Measurements from ENCODE around the gene GFRA1.

The GFRA1 gene

DNA sequence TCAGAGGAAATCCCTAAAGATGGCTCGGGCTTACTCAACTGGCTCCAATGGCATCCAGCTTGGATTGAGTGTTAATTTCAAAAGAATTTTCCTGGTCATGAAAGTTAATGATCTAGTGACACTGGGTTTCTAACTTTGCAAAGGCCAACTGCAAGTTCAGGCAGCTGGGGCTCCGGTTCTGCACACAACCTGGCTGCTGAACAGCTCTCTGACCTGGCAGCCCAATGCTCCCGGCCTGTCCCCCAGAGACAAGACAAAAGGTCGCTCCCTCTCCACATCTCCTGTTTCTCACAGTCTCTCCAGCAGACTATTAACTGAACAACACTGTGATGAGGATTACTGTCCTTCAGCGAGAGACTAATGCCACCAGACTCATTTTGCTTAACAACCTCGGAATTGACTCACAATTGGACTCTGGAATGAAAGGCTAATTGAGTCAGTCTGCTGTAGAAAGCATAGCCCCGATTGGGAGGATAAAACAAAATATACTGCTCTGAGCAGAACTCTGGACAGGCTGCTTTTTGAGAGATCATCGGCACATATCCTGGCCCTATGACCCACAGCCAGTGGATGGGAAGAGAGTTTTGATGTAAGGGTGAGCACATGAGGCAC lies 174.5 kb downstream of the GFRA1 start:
- DNase-seq, result no peak

DNA sequence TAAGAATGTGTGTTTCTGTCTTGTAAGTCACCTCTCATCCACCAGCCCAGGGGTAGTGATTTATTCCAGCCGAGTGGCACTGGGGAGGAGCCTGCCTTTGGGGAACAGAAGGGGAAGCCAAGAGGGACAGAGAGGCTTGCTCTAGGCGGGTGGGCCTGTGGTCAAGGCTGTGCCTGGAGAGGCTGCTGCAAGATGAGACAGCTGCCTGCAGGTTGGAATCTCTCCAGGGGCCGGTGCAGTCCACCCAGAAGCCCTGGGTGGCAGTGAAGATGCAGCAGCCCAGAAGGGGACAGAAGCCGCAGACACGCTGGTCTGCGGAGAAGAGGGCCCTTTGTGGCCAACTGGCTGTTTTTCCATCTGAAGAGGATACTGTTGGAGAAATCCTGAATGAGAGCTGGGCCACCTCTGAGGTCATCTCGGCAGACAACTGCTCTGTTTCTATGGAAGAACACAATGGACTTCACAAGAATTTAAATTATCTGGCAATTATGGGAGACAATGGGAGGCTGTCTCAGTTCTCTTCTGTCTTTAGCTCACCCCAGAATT lies 175.7 kb downstream of the GFRA1 start:
- DNase-seq, result no peak

DNA sequence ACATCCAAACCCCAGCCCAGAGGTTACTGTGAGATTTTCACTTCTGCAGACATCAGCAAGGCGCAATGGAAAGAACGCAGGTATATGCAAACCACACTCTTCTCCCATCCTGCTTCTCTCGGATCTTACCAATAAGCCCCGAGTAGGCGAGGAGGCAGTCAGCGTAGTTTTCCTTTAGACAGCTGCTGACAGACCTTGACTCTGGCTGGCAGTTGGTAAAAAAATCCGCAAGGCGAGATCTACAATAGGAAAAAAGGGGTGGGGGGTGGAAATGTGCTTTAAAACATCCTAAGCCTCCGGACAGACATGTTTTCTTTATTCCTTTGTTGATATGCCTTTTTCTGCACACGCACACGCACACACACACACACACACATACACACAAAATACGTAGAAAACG lies 176.5 kb downstream of the GFRA1 start:
- no peak for DNase-seq

DNA sequence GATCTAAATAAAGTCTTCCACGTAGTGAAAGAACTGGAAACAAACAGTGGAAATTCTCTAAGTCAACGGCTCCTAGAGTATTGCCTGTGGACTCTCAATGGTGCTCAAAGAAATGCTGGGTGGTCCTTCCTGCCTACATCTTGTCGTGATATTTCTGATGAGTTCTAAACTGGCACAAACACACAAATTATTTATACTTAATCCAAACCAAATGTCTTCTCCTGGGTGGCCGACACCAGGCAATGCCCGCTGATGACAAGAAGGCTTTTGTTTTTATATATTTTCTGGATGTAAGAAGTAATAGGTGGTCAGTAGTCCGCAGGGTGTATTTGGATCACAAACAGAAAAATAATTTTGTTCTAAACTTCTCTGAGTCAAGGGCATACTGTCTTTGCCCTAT lies 178.7 kb downstream of the GFRA1 start:
- no peak for DNase-seq

DNA sequence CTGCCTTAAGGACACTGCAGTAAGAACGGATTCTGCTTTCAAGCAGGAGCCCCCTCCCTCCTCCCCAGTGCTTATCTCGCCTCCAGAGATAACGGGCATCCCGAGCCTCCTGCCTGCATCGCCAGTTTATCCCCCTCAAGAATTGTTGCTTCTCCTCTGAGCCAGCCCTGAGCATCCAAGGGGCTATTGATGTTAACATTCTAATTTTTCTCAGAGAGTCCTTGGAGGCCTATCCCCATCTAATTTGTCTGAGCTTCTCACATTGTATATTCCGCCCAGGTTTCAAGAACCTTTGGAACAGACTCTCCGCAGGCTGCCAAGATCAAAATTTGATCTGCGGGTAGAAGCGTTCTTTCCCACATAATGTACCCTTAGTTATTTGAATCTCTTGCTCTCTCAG lies 180.0 kb downstream of the GFRA1 start:
- no peak for DNase-seq

DNA sequence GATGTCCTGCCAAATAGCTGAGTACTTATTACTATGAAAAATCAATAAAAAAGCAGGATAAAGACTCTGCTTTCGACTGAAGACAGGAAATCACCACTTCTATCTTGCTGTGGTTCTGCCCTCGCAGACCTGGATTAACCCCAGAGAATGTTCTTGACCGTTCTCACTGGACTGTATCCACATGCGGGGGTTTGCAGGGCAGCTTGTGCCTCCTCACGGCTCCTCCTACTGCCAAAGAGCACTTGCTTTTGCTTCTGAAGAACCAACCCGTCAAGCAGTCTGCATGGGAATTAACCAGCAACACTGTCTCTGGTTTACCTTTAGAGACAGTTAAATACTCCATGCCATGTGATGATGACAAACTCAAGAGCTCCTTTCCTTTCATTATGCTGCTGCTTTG lies 184.0 kb downstream of the GFRA1 start:
- no peak for DNase-seq

DNA sequence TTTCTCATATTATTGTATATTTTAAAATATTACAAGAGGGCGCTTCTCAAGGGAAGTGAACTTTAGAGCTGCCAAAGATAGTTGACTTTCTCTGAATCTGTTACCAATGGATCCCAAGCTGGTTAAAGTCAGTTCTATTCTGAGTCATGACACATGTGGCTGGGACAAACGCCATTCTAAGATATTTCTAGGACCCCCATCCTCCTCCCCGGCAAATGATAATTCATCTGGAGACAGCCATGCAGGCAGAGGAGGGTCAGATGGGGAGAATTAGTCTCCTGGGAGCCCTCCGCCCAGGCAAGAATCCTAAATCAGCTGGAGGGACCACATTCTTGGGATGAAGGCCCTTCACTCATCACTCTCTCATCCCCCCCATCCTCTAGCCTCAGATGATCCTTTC lies 187.7 kb downstream of the GFRA1 start:
- no peak for DNase-seq

DNA sequence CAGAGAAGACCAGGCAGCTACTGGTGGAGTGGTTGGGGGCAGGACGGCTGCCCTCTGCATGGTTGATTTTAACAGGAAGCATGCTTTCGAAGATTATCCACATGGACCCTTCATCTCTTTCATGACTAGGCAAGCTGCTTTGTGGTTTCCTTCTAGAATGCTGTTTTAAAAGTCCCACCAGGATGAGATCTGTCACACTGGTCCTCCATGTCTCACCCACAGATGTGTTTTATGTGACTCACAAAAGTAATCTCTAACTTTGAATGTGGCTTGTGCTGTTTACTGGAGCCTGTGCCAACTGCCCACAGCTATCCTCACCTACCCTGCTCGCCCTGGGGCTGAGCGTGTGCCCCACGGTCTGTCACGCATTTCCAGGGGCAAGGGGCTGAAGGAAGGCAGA lies 188.8 kb downstream of the GFRA1 start:
- no peak for DNase-seq

DNA sequence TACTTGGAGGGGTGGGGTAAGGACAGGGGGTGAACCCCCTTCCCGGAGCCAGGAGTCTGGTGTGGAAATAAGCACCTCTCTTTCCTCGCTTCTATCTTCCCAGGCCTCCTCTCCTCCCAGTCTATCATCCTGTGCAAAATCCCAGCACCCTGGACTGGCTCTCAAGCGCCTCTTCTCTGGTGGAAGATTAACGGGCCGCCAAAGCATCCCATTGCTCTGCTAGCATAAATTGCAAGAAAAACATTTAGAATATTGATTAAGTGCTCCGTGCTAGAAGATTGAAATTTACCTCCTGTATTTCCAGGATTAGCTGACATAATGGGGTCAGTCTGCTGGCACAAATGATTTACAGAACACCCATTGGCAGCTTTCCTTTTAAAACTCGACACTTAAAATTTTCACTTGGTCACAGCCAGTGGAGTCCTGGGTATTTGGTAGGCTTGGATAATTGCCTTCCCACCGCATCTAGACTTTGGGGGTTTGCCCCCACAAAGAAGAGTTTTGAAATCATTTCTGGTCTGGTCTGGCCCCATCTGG lies 189.7 kb downstream of the GFRA1 start:
- no peak for DNase-seq

DNA sequence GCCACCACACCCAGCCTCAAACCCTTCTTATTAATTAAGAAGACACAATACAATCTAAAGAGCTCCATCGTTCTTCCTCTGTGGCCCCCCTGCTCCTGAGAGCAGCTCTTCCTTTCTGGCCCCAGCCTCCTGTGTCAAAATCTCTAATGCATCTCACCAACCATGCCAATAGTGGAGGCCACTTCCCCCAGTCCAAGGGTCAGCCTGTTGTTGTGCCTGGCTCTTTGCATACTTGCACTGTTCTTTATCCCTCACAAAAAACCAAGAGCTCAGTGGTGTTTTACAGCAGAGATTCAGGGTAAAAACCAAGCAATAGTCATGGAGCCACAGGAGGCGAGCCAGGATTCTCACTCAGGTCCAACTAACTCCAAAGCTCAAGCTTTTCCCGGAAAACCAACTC lies 190.2 kb downstream of the GFRA1 start:
- no peak for DNase-seq

DNA sequence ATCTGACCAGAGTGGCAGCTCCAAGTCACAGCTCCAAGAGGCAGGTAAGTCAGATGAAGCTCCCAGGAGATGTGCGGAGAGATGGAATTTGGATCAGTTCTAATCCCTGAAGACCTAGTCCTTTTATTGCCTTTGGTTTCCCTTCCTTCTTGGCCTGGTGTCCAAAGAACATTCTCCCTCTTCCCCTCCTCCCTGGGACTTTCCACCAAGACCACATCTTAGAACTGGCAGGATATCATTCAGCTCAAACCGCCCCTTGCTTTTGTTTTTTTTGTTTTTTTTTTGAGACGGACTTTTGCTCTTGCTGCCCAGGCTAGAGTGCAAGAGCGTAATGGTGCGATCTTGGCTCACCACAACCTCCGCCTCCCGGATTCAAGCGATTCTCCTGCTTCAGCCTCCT lies 190.8 kb downstream of the GFRA1 start:
- DNase-seq, result no peak

DNA sequence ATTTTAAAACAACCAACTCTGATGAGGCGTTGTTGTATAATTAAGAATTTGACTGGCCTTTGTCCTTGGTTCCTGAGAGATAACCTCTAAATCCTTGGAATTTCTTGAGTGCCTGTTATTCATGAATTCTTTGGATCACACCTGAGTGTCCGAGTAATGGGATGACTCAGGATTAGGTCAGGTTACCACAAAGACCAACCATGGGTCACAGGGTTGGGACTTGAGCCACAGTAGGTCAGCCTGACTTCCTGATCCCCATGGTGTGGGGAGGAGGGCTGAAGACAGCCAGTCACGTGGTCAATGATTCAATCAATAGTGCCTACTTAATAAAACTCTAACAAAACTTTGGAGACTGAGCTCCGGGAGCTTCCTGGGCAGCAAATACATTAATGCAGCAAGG lies 192.5 kb downstream of the GFRA1 start:
- DNase-seq, result no peak

DNA sequence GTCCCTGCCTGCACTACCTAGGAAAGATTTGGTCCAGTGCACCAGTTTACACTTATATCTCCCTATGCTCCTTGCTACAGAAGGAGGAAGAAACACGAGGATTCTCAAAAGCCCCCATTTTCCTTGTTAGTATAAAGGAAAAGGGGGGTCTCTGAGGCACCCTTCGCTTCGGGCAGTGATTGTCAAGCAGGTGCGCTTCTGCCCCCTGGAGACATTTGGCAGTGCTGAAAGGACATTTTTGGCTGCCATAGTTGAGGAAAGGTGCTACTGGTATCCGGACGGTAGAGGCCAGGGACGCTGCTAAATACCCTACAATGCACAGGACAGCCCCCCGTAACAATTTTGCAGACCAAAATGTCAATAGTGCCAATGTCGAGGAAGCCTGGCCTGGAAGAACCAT lies 193.7 kb downstream of the GFRA1 start:
- DNase-seq, result no peak

DNA sequence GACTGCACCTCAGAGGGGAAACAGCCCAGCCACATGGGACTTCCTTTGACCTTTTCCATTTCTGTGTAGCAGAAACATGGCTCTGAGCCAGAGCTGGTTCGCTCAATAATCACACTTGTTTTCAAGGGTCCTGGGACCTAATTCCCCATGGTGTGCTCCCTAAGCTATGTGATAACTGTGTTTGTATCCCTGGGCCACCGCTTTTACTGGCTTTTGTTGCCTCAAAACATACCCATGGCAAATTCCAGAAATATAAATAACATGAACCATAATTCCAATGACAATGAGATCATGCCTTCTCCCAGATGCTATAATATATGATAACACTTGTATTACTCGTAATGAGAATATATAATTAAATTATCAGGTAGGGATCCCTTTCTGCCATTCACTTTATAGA lies 196.4 kb downstream of the GFRA1 start:
- no peak for DNase-seq

DNA sequence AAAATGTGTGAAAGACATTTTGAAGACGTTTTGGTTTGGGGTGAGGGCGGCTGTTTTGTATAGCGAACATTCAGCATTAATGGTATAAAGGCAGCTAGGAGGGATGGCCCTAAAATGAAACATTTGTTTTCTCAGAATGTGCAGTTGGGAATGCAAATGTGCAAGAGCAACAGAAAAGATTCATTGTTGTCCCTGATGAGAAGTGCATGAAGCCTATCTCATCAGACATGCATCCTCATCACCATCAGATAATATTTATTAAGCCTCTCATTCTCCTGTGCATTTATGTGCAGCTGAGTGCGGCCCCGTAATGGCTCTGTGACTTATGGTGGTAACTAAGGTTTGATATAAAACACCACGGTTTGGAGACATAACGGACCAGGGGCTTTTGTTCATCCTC lies 199.5 kb downstream of the GFRA1 start:
- no peak for DNase-seq

DNA sequence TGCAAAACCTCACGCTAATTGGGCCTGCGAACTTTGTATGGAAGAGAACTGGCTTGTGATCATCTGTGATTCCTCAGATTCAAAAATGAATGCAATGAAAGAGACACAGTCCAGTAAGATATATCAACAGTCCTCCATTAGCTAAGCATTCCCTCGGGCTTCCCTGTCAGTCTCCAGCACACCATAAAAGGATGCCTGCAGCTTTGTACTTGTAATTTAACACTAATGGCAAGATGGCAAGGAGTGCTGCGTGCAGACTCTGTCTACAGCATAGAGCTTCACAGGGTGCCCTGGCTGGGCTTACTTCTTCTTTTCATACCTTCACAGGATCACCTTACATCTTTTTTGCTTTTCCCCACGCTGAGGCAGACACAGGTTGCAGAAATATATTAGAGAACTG lies 200.0 kb downstream of the GFRA1 start:
- DNase-seq, result no peak

DNA sequence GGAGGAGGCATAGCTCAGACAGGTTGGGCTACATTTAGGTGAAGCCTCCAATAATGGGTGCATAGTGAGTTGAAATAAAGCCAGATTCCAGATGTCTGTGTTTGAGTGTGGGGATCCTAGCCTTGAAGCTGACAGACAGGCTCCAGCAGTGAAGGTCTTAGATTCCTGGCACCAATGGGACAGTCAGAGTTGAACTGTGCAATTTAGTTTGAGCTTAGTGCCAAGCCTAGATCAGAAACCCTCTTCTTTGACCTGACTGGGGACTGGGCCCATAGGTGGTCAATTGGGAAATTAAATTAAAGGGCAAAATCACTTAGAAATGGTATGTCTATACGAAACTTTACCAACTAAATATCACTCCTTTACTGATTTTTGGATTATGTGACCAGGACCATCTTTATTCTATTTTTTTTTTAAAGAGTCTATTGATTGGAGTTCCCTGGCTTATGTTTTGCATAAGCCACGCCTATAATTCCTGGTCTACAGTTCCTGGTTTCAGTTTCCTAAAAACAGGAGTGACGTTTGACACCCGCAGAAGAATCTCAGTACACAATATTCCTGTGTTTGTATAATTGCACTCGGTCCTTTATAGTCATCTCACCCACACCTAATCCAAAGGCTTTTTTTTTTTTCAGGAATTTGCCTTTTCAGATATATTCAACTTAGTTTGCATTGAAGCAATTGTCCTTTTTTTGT lies 201.4 kb downstream of the GFRA1 start:
- no peak for DNase-seq

DNA sequence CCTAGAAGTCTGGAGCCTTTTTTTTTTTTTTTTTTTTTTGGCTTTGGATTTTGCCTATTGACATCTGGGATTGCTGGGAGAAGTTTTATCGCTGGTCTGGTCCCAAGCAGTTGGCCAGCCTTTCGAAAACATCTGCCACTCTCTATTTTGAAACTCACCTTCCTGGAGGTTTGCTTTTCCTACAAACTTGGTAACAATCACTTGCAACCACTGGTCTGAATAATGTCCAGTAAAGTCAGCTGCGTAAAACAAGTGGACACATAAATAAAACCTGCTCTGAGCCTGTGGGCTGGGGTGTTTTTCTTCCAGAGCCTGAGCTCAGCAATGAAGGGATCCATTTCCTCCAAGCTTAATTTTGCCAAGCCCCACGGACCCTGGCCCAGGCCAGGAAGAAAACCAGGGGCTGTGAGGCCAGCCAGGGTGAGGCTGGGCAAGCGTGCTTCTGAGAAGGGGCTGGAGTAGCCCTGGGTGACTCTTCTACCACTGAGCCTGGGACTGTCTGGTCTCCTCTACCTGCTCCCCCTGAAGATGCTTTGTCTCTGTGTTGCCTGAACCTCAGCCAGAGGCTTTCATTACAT lies 202.2 kb downstream of the GFRA1 start:
- DNase-seq, result no peak

DNA sequence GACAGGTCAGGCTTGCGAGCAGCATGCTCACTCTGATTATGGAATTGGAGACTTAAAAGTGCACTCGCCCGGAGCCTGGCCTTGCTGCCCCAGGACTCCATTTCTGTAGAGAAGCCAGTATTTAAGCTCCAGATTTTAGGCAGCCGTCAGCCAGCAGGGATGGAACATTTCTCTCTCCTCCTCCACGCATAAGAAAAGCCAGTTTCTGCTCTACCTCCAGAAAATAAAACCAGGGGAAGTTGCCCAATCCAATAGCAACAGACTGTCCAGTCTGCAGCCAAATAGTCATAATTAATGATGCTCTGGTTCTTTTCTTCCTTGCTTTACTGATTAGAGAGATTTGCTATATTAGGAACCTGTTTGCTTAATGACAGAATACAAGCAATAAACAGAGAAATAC lies 203.2 kb downstream of the GFRA1 start:
- DNase-seq, result no peak

DNA sequence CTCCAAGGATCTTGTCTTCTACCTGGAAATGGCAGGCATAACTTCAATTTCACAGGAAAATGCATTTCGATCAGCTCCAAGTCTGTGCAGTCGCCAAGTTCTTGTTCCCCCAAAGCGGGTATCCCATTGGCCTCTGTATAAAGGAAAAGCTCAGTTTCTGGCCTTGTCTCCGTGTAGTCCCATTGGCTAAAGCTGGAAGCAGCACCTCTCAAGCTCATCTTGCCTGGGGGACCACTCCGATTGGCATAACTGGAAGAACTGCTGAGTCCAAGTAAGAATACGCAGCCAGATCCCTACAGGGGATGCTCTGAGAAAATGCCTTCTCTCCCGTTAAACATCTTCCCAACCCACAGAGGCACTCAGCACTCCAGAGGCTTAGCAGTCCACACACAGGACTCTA lies 205.2 kb downstream of the GFRA1 start:
- no peak for DNase-seq

DNA sequence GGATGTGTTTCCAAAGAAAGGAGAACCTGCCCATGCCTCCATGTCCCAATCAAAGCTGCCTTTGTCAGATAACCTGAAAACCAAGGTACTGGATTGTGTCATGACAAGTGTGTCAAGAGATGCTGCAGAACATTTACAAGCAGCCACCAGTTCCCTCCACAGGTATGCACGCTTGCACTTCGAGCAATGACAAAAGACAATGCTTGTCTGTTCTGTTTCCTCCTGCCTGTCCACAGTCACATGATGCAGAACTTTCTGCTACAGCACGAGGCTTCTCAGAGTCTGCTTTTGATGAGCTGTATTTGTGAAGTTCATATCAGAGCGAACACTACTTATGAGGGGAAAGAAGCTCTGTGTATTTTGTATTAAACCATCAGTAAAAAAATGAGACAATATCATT lies 209.9 kb downstream of the GFRA1 start:
- no peak for DNase-seq

DNA sequence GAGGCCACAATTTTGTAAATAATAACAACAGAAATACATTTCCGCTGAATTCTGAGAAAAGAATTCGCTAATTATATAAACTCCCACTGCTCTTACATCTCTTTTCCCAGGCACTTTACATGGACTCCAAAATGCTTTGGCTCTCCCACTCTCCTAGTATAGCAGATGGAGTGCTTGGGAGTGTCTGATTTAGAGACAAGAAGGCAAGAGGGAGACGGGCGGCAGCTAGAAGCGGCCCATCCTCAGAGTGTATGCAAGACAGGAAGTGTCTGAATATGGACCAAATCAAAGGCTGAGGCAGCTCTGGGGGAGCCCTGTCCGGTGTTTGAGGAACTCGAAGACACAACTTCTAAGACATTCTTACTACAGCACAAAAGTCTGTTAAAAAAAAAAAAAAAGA lies 212.1 kb downstream of the GFRA1 start:
- no peak for DNase-seq

DNA sequence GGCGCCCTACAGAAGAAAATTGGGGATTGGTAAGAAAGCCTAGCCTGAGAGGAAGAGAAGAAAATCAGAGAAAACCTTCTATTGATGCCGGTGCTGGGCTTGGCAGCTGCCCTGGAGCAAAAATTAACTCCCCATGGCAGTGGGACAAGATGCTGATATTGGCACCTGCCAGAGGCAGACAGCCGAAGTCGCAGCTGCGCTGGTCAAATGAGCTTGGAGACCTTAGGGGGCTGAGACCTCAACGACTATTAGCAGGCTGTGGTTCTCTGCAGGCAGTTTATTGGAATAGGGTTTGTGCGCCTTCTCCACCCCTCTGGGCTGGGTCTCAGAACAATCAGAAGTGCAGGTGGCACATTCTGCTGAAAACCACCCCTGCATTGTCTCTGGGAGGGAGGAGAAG lies 213.7 kb downstream of the GFRA1 start:
- DNase-seq, result no peak

All from CD4-positive, alpha-beta T cell treated with Interferon gamma for 1 hour (primary cell).